Ovary (tissue), 3 donors: ENCODE data around the gene ADAMTS17.

ENCODE experiments used
- CTCF ChIP-seq, 3 donors: fragments of 450-650 bp in 2 of 3; fragments of 200-600 bp in 1 of 3; IDR thresholded peaks; one replicate each; pipeline versions ENCODE4 v1.5.1 to v1.8.0; 2016 to 2022; ENCODE audit warnings: antibody characterized with exemption in 3 of 3, mild to moderate bottlenecking in 1 of 3
- EP300 ChIP-seq: sonication (generic); formaldehyde crosslinking; IDR thresholded peaks from one replicate; pipeline ENCODE4 v1.6.1; 2017; ENCODE audit warnings: antibody characterized with exemption
- POLR2A ChIP-seq: fragments of 450-650 bp; IDR thresholded peaks from one replicate; pipeline ENCODE4 v1.6.1; 2017; ENCODE audit warnings: antibody characterized with exemption, mild to moderate bottlenecking, moderate library complexity
- donor health status: DM: no; HTN: no; CAD: no.

GRCh38 chr15:99931703-99932603, 409.8 kb downstream of the ADAMTS17 start:
- TF ChIP-seq EP300 (no peak), CTCF (IDR thresholded peaks at IDR 0.05) (no peak), POLR2A (no peak)
